GM19372 (cell line): ENCODE results near the gene ANGPTL4.
A peak's percentile ranks its signal among the peaks of the same experiment; 100 is the strongest.
"Not testable (repeated sequence)": the region's sequence is repeated elsewhere in the genome, so short reads cannot be mapped to it uniquely, and the experiment has no call there.

ENCODE experiments used
- ATAC-seq: cut with Tn5 transposase; IDR thresholded peaks from one replicate; pipeline ENCODE4 v1.9.1; 2021; ENCODE audit warnings: mild to moderate bottlenecking, low read depth, moderate library complexity; ENCODE audit not compliant: unreplicated experiment

The ANGPTL4 gene

DNA sequence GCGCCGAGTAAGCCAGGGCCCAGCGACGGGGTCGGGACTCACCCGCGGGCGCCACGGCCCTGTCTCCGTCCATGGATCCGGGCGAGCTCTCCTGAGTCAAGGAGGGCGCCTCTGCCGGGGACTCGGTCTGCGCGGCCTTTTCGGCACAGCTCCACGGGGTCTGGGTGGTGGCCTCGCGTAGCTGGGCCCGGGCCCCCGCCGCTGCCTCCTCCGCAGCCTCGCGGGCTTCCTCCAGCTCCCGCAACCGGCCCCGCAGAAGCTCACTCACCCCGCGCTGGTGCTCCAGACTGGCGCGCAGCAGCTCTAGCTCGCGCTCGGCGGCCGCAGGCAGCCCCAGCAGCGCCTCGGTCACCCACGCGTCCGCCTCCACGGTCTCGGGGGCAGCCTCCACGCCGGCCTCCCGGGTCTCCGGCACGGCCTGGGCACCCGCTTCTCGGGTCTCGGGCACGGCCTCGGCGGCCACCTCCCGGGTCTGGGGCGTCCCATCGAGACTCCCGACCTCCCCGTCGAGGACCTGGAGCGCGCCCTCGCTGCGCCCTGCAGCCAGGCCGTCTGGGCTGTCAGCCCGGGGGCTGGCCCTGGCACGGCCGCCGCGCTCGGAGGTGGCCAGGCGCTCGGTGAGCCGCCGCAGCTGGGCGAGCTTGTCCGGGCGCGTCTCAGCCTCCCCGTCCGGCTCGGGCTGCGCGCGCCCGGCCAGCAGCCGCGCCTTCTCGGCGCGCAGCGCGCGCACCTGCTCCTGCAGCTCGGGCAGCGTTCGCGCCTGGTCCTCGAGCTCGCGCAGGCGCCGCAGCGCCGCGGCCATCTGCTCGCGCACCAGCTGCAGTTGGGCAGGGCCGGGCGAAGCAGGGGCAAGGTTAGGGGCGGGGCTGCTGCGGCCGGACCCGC lies 29.3 kb upstream of the ANGPTL4 start:
- ATAC-seq = peak; percentile 71

DNA sequence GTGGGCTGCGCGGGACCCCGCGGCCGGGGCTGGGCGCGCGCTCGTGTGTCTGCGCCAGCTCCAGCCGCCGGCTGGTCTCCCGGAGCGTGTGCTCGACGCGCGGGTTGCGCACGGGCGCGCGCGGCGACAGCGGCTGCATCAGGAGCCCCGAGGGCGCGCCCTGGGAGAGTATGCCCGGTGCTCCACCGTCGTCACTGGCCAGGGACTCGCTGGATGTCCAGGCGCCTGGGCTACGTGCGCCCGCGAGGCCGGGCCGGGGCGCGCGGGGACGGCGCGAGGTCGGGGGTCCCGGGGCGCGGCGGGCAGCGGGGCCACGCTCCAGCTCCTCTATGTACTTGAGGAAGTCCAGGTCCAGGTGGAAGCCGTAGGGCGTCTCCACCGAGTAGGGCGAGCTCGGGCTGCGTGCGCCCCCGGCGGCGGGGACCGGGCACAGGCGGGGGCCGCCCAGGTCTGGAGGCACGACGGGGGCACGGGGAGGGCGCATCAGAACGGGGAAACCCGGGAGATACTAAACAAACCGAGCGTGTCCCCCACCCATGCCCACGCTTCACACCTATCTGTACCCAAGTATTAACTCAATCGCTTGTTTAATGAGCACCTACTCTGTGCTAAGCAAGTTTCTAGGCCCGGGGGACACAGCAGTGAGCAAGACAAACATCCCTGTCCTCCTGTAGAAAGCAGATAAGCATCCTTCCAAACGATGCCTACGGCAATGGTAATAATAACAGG lies 28.4 kb upstream of the ANGPTL4 start:
- ATAC-seq = peak; percentile 42

DNA sequence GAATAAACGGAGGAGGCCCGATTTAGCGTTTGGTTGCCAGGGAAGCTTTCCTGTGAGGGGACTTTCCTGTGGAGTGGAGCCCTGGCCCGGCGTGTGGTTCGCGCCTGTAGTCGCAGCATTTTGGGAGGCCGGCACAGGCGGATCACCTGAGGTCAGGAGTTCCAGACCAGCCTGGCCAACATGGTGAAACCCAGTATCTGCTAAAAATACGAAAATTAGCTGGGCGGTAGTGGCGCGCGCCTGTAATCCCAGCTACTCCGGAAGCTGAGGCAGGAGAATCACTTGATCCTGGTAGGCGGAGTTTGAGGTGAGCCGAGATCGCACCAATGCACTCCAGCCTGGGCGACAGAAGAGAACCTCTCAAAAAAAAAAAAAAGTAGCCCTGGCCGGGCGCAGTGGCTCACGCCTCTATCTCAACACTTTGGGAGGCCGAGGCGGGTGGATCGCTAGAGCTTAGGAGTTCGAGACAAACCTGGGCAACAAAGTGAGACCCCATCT lies 27.8 kb upstream of the ANGPTL4 start:
- no peak for ATAC-seq

DNA sequence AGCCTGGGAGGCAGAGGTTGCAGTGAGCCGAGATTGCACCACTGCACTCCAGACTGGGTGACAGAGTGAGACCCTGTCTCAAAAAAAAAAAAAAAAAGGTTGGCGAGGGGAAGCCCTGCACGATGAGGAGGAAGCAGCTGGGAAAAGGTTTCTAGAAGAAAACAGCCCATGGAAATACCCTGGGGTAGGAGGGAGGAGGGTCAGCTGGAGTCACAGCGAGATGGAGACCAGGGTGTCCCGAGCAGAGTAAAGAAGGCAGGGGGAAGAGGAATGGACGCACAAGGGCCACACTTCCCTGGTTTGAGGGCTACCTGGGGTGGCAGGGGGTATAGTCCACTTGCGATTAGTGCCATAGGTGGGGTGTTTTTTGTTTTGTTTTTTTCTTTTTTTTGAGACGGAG lies 27.3 kb upstream of the ANGPTL4 start:
- ATAC-seq = no peak

DNA sequence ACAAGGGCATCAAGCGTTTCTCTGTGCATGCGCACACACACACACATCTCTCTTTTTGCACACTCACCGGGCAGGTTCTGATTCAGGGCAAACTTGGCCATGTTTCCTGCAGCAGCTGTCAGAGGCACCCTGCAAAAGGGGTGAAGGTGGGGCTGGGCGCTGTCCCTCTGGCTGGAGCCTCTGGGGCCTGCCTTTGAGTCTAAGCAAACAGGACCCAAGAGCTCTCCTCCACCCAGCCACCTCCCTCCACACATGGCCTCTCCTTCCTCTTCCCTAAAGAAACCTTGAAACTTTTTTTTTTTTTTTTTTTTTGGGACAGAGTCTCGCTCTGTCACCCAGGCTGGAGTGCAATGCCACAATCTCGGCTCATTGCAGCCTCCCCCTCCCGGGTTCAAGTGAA lies 26.2 kb upstream of the ANGPTL4 start:
- no peak for ATAC-seq

DNA sequence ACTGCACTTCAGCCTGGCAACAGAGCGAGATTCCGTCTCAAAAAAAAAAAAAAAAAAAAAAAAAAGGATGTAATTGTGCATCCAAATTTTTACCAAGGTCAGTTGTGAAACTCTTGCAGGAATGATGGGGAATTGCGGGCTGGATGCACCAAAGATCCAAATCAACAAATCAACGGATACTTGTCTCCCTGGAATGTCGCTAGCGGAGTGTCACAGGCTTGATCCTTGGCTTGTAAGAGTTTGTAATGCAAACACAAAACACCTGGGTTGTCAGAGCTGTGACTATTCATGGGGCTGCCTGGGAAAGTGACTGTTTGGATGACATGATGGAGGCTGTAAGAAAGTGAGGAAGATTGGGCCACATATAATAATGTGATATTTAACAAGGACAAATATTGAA lies 25.1 kb upstream of the ANGPTL4 start:
- no peak for ATAC-seq

- no peak for ATAC-seq
Measured at GRCh38 chr19:8340341-8341096, 23.4 kb upstream of the ANGPTL4 start.

DNA sequence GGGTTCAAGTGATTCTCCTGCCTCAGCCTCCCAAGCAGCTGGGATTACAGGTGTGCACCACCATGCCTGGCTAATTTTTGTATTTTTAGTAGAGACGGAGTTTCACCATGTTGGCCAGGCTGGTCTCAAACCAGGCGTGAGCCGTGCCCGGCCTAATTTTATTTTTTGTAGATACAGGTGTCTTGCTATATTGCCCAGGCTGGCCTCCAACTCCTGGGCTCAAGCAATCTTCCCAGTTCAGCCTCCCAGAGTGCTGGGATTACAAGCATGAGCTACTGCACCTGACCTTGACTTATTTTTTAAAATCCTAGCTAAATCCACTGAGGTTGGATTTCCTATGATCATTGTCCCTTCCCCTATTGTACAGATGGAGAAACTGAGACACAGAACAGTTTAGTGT lies 22.5 kb upstream of the ANGPTL4 start:
- ATAC-seq = not testable (repeated sequence)

GRCh38 chr19:8342316-8342683 lies 21.7 kb upstream of the ANGPTL4 start:
- ATAC-seq = no peak

GRCh38 chr19:8342684-8343482 lies 21.1 kb upstream of the ANGPTL4 start, which contains the start of gene KANK3:
Gene KANK3 (minus strand): TSS chr19:8343262. CDS start chr19:8337828, 5,434 bp downstream.
- ATAC-seq = no peak

GRCh38 chr19:8343483-8343844 lies 20.5 kb upstream of the ANGPTL4 start:
- no peak for ATAC-seq

DNA sequence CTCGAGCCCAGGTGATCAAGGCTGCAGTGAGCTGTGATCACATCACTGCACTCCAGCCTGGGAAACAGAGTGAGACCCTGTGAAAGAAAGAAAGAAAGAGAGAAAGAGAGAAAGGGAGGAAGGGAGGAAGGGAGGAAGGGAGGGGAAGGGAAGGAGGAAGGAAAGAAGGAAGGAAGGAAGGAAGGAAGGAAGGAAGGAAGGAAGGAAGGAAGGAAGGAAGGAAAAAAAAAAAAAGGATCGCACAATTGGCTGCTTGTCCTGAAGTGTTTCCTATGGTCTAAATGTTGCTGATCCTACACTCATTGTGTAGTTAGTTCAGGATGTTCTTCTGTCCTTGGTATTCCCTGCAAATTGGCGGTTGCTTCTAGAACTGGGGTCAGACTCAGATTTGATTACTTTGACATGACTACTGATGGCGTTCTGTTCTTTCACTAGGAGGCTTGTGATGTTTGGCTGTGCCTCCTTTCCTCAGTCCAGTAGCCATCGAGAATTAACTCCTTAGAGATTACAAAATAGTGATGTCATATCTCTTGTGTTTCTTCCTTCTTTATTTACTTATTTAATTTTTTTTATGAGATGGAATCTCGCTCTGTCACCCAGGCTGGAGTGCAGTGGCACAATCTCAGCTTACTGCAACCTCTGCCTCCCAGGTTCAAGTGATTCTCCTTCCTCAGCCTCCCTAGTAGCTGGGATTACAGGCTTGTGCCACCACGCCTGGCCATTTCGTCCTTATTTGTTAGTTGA lies 14.2 kb upstream of the ANGPTL4 start:
- ATAC-seq = not testable (repeated sequence)

DNA sequence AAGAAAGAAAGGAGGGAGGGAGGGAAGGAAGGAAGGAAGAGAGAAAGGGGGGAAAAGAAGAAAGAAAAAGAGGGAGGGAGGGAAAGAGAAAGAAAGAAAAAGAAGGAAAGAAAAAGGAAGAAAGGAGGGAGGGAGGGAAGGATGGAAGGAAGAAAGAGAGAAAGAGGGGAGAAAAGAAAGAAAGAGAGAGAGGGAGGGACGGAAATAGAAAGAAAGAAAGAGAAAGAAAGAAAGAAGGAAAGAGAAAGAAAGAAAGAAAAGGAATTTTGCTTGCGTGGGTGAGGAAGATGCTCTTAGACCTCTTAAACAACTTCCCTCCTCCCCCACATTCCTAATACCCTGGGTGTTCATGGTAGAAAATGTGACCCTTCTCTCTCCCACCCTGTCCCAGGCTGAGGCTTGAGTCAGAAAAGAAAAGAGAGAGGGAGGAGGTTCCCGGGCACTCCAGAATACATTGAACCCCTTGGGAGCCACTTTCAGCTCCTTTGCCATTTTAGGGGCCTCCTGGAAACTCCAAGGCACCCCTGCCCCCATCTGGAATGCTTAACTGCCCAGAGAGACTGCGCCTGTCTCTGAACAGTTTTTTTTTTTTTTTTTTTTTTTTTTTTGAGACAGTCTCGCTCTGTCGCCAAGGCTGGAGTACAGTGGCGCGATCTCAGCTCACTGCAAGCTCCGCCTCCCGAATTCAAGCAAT lies 11.7 kb upstream of the ANGPTL4 start:
- no peak for ATAC-seq

DNA sequence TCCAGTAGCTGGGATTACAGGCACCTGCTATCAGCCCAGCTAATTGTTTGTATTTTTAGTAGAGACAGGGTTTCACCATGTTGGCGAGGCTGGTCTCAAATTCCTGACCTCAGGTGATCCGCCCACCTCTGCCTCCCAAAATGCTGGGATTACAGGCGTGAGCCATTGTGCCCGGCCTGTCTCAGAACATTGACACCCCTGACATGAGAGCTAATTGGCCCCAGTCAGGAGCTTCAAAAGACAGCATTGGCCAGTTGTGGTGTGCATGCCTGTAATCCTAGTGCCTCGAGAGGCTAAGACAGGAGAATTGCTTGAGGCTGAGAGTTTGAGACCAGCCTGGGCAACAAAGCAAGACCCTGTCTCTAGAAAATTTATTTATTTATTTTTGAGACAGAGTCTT lies 11.1 kb upstream of the ANGPTL4 start:
- not testable (repeated sequence) for ATAC-seq

- ATAC-seq = no peak
Measured at GRCh38 chr19:8355631-8356402, 8.1 kb upstream of the ANGPTL4 start.

DNA sequence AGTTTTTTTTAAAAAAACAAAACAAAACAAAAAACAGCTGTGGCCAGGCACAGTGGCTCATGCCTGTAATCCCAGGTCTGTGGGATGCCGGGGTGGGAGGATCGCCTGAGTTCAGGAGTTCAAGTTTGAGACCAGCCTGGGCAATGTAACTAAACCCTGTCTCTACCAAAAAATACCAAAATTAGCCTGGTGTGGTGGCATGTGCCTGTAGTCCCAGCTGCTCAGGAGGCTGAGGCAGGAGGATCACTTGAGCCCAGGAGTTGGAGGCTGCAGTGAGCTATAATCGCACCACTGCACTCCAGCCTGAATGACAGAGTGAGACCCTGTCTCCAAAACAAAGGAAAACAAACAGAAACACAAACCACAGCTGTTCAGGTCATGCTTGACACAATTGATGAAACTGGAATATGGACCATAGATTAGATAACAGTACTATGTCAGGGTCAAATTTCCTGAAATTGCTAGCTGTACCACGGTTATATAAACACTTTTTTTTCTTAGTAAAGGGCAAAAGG lies 6.9 kb upstream of the ANGPTL4 start:
- no peak for ATAC-seq

DNA sequence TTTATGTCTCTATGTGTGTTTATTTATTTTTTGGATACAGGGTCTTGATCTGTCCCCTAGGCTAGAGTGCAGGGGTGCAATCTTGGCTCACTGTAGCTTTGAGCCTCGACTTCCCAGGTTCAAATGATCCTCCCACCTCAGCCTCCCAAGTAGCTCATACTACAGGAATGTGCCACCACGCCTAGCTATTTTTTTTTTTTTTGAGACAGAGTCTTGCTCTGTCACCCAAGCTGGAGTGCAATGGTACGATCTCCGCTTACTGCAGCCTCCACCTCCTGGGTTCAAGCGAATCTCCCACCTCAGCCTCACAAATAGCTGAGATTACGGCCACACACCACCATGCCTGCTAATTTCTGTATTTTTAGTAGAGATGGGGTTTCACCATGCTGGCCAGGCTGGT lies 5.0 kb upstream of the ANGPTL4 start:
- no peak for ATAC-seq

DNA sequence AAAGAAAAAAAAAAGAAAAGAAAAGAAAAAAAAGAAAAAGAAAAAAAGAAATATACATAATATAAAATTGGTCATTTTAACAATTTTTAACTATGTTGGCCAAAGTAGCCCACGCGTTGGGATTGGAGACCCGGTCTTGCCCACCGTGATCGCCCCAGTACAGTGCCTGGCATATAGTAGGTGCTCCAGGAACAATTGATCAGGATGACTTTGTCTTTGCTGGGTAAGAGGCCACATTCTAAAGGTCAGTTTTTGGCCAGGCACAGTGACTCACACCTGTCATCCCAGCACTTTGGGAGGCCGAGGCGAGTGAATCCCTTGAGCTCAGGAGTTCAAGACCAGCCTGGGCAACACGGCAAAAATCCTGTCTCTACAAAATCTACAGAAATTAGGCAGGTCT lies 3.8 kb upstream of the ANGPTL4 start:
- ATAC-seq = no peak
